HG03025 (cell line): ENCODE results near the gene TSPYL6.

Source experiments
- ATAC-seq: cut with Tn5 transposase; IDR thresholded peaks from one replicate; pipeline ENCODE4 v1.9.1; 2021; ENCODE audit warnings: mild to moderate bottlenecking, moderate library complexity; ENCODE audit not compliant: unreplicated experiment, low FRiP score

The TSPYL6 gene

GRCh38 chr2:54259413-54260240 is 3.6 kb upstream of the TSPYL6 start:
- peak; percentile 59 for ATAC-seq

GRCh38 chr2:54258166-54258565 is 2.1 kb upstream of the TSPYL6 start:
- ATAC-seq = no peak

GRCh38 chr2:54255230-54256090 is 569 bp downstream of the TSPYL6 start:
- no peak for ATAC-seq

DNA sequence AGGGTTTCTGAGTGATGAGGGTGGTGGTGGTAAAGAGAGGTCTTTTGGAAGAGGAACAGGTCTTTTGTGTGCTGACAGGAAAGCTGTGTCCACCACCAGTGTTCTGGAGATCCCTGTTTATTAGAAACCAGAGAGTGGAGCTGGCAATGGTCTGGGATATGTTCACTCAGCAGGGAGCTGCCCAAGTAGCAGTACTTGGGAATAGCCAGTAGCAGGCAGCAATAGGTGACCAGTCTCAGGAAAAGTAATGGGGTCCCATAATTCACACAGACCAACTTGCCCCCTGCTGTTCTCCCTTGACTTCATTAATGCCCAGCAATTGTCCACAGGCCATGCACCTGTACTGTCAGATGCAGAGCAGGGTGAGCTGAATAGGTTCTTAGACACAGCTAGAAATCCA is 1.8 kb downstream of the TSPYL6 start:
- ATAC-seq = no peak

- no peak for ATAC-seq
Observed at GRCh38 chr2:54249629-54250028, 6.4 kb downstream of the TSPYL6 start.

DNA sequence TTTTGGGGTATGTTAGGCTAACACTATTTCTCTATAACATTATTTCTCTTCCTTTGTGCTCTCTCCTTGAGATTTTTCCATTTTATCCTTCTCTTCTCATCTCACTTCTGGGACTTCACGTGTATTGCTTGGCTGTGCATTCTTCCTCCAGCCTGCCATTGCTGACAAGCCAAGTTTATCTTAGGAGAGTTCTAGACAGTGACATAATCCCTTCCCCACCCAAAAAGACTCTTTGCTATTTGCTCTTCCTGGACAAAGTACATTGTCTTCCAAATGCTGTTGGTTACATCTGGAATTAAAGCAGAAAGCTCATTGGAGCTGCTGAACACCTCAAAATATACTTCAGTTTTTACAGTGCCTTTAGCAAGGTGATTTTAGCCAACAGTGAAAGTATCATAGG is 8.9 kb downstream of the TSPYL6 start:
- no peak for ATAC-seq

- ATAC-seq = no peak
Observed at GRCh38 chr2:54240515-54241469, 15.2 kb downstream of the TSPYL6 start.

DNA sequence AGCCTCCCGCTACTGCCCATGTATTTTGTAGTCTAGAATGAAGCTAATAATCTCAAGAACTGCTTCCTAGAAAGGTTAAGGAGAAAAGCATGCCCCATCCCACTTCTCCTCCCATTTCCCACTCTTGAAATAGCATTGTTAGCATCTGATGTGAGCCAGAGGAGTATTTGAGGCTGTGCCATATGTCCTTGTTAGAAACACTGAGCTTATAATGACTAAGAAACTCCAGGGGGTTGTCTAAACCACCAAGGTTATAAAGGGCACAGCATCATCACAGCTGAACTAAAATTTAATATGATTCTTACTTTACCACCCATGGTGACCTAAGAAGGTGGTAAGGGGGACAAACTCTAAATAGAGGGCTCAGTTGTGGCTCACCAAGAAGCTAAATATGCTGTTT is 16.6 kb downstream of the TSPYL6 start:
- ATAC-seq = no peak

DNA sequence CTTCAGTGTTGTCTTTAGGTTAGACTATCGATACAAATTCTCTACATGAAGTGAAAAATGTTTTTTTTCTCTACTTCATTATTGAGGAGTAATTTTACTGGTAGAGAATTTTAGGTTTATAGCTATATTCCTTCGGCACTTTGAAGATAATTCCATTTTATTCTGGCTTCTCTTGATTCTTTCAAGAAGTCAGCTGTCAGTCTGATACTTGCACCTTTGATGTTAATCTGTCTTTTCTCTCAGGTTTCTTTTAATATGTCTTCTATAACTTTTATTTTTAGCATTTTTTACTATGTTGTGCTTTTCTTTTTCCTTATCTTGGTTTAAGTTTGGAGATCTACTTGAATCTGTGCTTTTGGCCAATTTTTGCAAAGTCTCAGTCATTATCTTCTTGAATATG is 18.6 kb downstream of the TSPYL6 start:
- ATAC-seq = no peak

DNA sequence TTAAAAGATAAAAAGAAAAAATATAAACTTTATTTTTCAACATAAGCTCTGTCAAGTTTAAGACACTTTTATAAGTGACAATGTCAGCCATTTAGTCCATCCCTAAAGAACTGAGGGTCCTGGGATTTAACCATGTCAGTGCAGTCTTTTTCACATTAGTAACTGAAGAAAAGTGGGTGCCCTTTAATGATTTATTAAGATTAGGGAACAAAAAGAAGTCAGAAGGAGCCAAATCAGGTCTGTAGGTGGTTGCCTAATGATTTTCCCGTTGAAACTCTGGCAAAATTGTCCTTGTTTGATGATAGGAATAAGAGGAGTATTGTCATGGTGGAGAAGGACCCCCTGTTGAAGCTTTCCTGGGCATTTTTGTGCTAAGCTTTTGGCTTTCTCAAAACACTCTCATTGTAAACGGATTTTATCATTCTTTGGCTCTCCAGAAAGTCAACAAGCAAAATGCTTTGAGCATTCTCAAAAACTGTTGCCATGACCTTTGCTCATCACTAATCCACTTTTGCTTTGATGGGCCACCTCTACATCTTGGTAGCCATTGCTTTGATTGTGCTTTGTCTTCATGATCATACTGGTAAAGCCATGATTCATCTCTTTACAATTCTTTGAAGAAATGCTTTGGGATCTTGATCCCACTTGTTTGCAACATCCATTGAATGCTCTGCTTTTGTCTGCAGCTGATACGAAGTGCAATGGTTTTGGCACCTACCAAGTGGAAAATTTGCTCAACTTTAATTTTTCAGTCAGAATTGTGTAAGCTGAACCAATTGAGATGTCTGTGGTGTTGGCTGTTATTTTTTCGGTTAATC is 22.0 kb downstream of the TSPYL6 start:
- ATAC-seq = no peak

- no peak for ATAC-seq
Observed at GRCh38 chr2:54228945-54229344, 27.1 kb downstream of the TSPYL6 start.

DNA sequence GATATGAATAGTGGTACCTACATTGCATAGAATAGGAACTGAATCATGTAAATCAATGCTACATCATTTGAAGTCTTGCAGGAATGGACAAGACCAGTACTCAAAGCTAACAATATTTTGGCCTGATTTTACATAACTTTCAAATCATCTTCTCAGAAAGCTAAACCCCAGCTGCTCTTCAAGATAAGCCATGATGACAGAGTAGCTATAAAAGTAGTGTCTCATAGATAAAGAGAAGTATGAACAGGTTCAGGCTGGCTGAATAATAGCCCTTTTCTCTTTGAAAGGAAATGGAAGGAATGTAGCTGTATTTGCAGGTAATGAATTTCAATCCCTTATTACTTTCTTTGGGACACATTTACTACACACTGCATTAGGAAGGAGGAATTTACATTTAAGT is 28.2 kb downstream of the TSPYL6 start:
- ATAC-seq = no peak

GRCh38 chr2:54226260-54226659 is 29.8 kb downstream of the TSPYL6 start:
- ATAC-seq = no peak

DNA sequence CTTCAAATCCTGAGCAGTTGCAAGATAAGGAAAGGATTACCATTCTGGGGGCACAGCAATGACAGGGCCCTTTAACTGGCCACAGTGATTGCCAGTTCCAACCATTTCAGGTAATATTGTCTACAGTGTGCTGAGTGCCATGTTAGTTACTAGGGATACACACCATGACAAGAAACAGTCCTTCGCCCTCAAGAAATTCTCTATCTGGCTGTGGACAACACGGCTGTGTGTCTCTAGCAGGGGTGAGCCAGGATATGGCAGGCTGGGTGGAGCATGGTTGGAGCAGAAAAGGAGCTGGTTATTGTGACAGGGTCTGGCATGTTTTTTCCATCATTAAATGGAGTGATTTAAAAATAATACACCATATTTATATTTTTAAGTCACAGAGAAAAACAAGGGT is 31.0 kb downstream of the TSPYL6 start:
- no peak for ATAC-seq

DNA sequence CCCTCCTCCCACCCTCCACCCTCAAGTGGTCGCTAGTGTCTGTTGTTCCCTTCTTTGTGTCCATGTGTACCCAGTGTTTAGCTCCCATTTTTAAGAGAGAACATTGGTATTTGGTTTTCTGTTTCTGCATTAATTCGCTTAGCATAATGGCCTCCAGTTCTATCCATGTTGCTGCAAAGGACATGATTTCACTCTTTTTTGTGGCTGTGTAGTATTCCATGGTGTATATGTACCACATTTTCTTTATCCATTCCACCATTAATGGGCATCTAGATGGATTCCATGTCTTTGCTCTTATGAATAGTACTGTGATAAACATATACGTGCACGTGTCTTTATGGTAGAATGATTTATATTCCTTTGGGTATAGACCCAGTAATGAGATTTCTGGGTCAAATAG is 42.9 kb downstream of the TSPYL6 start:
- no peak for ATAC-seq

DNA sequence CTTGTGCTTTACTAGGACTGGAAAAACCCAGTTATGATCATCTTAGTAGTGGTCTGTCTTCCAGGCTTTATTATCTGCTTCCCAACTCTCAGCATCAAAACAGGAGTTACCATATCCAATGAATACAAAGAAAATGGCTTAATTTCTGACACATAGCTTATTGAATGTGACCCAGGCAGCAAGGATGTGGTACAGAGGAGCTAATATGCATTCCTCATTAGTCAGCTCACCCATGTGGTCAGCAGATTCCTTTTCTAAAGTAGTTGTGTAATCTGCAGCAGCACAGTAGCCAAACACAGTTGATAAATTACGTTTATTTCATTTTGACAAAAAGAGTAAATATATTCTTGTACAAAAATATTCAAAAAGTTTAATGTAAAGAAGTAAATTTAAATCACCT is 43.6 kb downstream of the TSPYL6 start:
- no peak for ATAC-seq

- ATAC-seq = no peak
Observed at GRCh38 chr2:54209379-54209778, 46.6 kb downstream of the TSPYL6 start.

GRCh38 chr2:54208364-54209240 is 47.4 kb downstream of the TSPYL6 start:
- no peak for ATAC-seq

GRCh38 chr2:54207666-54208195 is 48.3 kb downstream of the TSPYL6 start:
- ATAC-seq = no peak
